ENCODE measurements around the gene PXMP2. TPM values are rescaled to one million over a fixed set of nuclear protein-coding genes. Genes with fewer than 3 reads are reported as not detected.

The PXMP2 gene
- total and polyA plus RNA-seq, 2 donors from 2014 or later = 23.4 to 90.9 TPM

DNA sequence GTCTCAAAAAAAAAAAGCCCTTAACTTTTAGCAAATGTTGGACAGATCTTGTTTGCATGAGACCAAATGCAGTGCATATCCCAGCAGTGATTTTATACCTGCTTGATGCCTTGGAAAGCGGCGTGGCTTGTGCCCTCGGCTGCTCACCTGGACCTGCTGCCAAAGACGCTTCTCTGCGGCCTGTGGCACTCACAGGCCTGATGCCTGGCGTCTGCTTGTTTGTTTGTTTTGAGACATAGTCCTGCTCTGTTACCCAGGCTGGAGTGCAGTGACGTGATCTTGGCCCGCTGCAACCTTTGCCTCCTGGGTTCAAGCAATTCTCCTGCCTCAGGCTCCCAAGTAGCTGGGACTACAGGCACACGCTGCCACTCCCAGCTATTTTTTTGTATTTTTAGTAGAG is 28.5 kb downstream of the PXMP2 start:
- Histone ChIP-seq H3K36me3 (ENCODE audit: control insufficient read depth in 2 of 3, insufficient read depth in 3 of 3, low read length in 3 of 3) (peaks cover 0 to 8% (median 4%) of the 10 kb centered on the region in 3 donors), H3K4me1 (ENCODE audit: control insufficient read depth in 2 of 3, insufficient read depth in 2 of 3, low read depth in 1 of 3, low read length in 3 of 3) (no peaks in the 10 kb centered on the region), H3K9ac (ENCODE audit: low read length in 3 of 3) (no peak overlapping the region), H3K4me3 (ENCODE audit: low read length in 3 of 3) (no peak overlapping the region), H3K9me3 (ENCODE audit: control insufficient read depth in 2 of 3, insufficient read depth in 1 of 3, low read length in 3 of 3) (no peaks in the 10 kb centered on the region), H3K27ac (ENCODE audit: low read depth in 2 of 2, low read length in 2 of 2) (no peak overlapping the region), H3K27me3 (ENCODE audit: control insufficient read depth, insufficient read depth, low read length) (no peaks in the 10 kb centered on the region)
- DNase-seq (no peak), FAIRE-seq (no peak)
- TF ChIP-seq, protein P1, sequence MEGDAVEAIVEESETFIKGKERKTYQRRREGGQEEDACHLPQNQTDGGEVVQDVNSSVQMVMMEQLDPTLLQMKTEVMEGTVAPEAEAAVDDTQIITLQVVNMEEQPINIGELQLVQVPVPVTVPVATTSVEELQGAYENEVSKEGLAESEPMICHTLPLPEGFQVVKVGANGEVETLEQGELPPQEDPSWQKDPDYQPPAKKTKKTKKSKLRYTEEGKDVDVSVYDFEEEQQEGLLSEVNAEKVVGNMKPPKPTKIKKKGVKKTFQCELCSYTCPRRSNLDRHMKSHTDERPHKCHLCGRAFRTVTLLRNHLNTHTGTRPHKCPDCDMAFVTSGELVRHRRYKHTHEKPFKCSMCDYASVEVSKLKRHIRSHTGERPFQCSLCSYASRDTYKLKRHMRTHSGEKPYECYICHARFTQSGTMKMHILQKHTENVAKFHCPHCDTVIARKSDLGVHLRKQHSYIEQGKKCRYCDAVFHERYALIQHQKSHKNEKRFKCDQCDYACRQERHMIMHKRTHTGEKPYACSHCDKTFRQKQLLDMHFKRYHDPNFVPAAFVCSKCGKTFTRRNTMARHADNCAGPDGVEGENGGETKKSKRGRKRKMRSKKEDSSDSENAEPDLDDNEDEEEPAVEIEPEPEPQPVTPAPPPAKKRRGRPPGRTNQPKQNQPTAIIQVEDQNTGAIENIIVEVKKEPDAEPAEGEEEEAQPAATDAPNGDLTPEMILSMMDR (IDR thresholded peaks at IDR 0.05; ENCODE audit: borderline replicate concordance, extremely low read depth, insufficient read depth) = no peak
- intact Hi-C loops (cut with DNase I) = no loop called here

DNA sequence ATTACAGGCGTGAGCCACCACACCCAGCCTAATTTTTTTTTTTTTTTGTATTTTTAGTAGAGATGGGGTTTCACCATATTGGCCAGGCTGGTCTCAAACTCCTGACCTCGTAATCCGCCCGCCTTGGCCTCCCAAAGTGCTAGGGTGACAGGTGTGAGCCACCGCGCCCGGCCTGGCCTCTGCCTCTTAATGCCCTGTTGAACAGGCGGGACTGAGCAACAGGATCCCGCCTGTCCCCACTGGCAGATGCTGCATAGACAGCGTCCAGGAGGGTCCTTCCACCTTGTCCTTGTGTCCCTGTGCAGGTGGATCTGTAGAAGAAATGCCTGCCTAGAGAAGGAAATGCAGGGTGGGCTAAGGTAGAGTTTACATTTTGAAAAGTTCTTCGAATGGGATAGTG is 29.0 kb downstream of the PXMP2 start:
- DNase-seq (no peak), FAIRE-seq (no peak)
- Histone ChIP-seq H3K27me3 (ENCODE audit: control insufficient read depth, insufficient read depth, low read length) (no peaks in the 10 kb centered on the region), H3K9ac (ENCODE audit: low read length in 3 of 3) (no peak overlapping the region), H3K4me3 (ENCODE audit: low read length in 3 of 3) (no peak overlapping the region), H3K27ac (ENCODE audit: low read depth in 2 of 2, low read length in 2 of 2) (no peak overlapping the region), H3K36me3 (ENCODE audit: control insufficient read depth in 2 of 3, insufficient read depth in 3 of 3, low read length in 3 of 3) (peaks cover 0 to 8% (median 4%) of the 10 kb centered on the region in 3 donors), H3K4me1 (ENCODE audit: control insufficient read depth in 2 of 3, insufficient read depth in 2 of 3, low read depth in 1 of 3, low read length in 3 of 3) (no peaks in the 10 kb centered on the region), H3K9me3 (ENCODE audit: control insufficient read depth in 2 of 3, insufficient read depth in 1 of 3, low read length in 3 of 3) (no peaks in the 10 kb centered on the region)
- TF ChIP-seq, protein P1 (IDR thresholded peaks at IDR 0.05; ENCODE audit: borderline replicate concordance, extremely low read depth, insufficient read depth) = no peak
- intact Hi-C loops (cut with DNase I) = no loop called here

DNA sequence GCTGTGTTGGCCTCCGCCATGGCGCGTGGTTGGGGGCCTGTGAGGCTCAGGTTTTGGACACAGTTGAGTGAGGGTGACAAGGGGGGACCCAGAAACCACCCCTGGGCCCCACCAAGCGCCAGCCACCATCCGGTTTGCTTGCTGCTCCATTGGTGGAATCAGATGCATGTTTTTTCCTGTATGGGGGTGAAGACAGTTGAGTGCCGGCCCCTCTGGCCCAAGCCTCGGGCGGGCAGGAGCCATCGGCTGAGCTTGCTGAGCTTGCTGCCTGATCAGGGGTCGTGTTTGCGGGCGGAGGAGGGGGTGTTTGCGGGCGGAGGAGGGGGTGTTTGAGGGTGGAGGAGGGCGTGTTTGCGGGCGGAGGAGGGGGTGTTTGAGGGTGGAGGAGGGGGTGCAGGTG is 29.6 kb downstream of the PXMP2 start:
- Histone ChIP-seq H3K4me1 (ENCODE audit: control insufficient read depth in 2 of 3, insufficient read depth in 2 of 3, low read depth in 1 of 3, low read length in 3 of 3) (no peaks in the 10 kb centered on the region), H3K4me3 (ENCODE audit: low read length in 3 of 3) (no peak overlapping the region), H3K9ac (ENCODE audit: low read length in 3 of 3) (no peak overlapping the region), H3K27ac (ENCODE audit: low read depth in 2 of 2, low read length in 2 of 2) (no peak overlapping the region), H3K9me3 (ENCODE audit: control insufficient read depth in 2 of 3, insufficient read depth in 1 of 3, low read length in 3 of 3) (no peaks in the 10 kb centered on the region), H3K36me3 (ENCODE audit: control insufficient read depth in 2 of 3, insufficient read depth in 3 of 3, low read length in 3 of 3) (peaks cover 0 to 8% (median 4%) of the 10 kb centered on the region in 3 donors), H3K27me3 (ENCODE audit: control insufficient read depth, insufficient read depth, low read length) (no peaks in the 10 kb centered on the region)
- FAIRE-seq (no peak), DNase-seq (no peak)
- intact Hi-C loops (cut with DNase I) = no loop called here
- TF ChIP-seq, protein P1 (IDR thresholded peaks at IDR 0.05; ENCODE audit: borderline replicate concordance, extremely low read depth, insufficient read depth) = no peak
